SK-N-SH (cell line): ENCODE measurements around the gene DYRK4. TPM values are rescaled to one million over a fixed set of nuclear protein-coding genes. Genes with fewer than 3 reads are reported as not detected.
A peak's percentile ranks its signal among the peaks of the same experiment; 100 is the strongest.

ENCODE experiments used
- CTCF ChIA-PET: fragments of 300-600, 350-600 bp; formaldehyde crosslinking; extraction: SDS; loops from one replicate; lab custom pipeline; 2021; lab: Yijun Ruan, JAX
- POLR2A ChIA-PET: fragments of 350-600 bp; sonication (Branson Sonifier 250); formaldehyde crosslinking; extraction: SDS; loops from one replicate; lab custom pipeline; 2020; ENCODE audit warnings: antibody characterized with exemption, inconsistent platforms; lab: Yijun Ruan, JAX
- DNase-seq: peaks from one replicate; pipeline ENCODE4 v3.0.0; 2012
- H2AFZ ChIP-seq: fragments of 200-600 bp; sonication (generic); 2 replicates; pipeline ENCODE4 v1.8.1; 2016; ENCODE audit warnings: antibody characterized with exemption, mild to moderate bottlenecking, low read depth
- H3F3A ChIP-seq: fragments of 200-600 bp; sonication (generic); replicated peaks from 2 replicates; pipeline ENCODE3; 2016; ENCODE audit warnings: antibody characterized with exemption, mild to moderate bottlenecking; ENCODE audit not compliant: insufficient read depth
- H3K27ac ChIP-seq, 2 experiments: fragments of 200-500 bp in 1 of 2; fragments of 200-600 bp in 1 of 2; sonication (Bioruptor generic) in 1 of 2; sonication (generic), shearing (Covaris generic) in 1 of 2; 2 replicates each; pipeline versions ENCODE4 v1.5.1 to v1.6.1; 2014 to 2016; ENCODE audit warnings: low read depth in 2 of 2, inconsistent platforms in 1 of 2, low read length in 1 of 2, mild to moderate bottlenecking in 1 of 2, mixed read lengths in 1 of 2
- H3K27me3 ChIP-seq: fragments of 200-600 bp; sonication (generic), shearing (Covaris generic); 2 replicates; pipeline ENCODE4 v1.6.1; 2016; ENCODE audit warnings: mixed run types; ENCODE audit not compliant: insufficient read depth
- H3K36me3 ChIP-seq, 2 experiments: fragments of 200-500 bp in 1 of 2; fragments of 200-600 bp in 1 of 2; sonication (Bioruptor generic) in 1 of 2; sonication (generic) in 1 of 2; replicated peaks in 1 of 2; 2 replicates each; pipeline versions ENCODE3 to v1.5.1; 2014 to 2016; ENCODE audit warnings: low read length in 1 of 2, mild to moderate bottlenecking in 1 of 2; ENCODE audit not compliant: insufficient read depth in 2 of 2, control insufficient read depth in 1 of 2
- H3K4me1 ChIP-seq, 2 experiments: fragments of 200-500 bp in 1 of 2; fragments of 200-600 bp in 1 of 2; sonication (Bioruptor generic) in 1 of 2; sonication (generic), shearing (Covaris generic) in 1 of 2; 2 replicates each; pipeline versions ENCODE4 v1.5.1 to v1.6.1; 2014 to 2016; ENCODE audit warnings: low read depth in 1 of 2, low read length in 1 of 2, mixed run types in 1 of 2; ENCODE audit not compliant: insufficient read depth in 2 of 2, control insufficient read depth in 1 of 2
- H3K4me2 ChIP-seq: fragments of 200-600 bp; sonication (generic), shearing (Covaris generic); 2 replicates; pipeline ENCODE4 v1.6.1; 2017; ENCODE audit warnings: mixed run types
- H3K4me3 ChIP-seq, 2 experiments: fragments of 200-500 bp in 1 of 2; fragments of 200-600 bp in 1 of 2; sonication (Bioruptor generic) in 1 of 2; sonication (generic), shearing (Covaris generic) in 1 of 2; 2 replicates each; pipeline versions ENCODE4 v1.5.1 to v1.8.1; 2014 to 2016; ENCODE audit warnings: low read depth in 2 of 2, inconsistent platforms in 1 of 2, low read length in 1 of 2, mild to moderate bottlenecking in 1 of 2, mixed read lengths in 1 of 2, moderate library complexity in 1 of 2
- H3K79me2 ChIP-seq: fragments of 200-600 bp; sonication (generic); 2 replicates; pipeline ENCODE4 v1.8.1; 2017; ENCODE audit warnings: mild to moderate bottlenecking; ENCODE audit not compliant: insufficient read depth
- H3K9ac ChIP-seq: fragments of 200-600 bp; sonication (generic); 2 replicates; pipeline ENCODE4 v1.6.1; 2017; ENCODE audit warnings: mixed run types
- H3K9me2 ChIP-seq: fragments of 200-600 bp; sonication (generic); 2 replicates; pipeline ENCODE4 v1.6.1; 2017; ENCODE audit warnings: mixed run types
- H3K9me3 ChIP-seq: fragments of 200-600 bp; sonication (generic); 2 replicates; pipeline ENCODE4 v1.6.1; 2017; ENCODE audit warnings: mixed run types, mild to moderate bottlenecking, moderate library complexity
- H4K20me1 ChIP-seq: fragments of 200-600 bp; sonication (generic); 2 replicates; pipeline ENCODE4 v1.6.1; 2017; ENCODE audit warnings: mild to moderate bottlenecking, mixed run types; ENCODE audit not compliant: insufficient read depth
- EP300 ChIP-seq, 2 experiments: IDR thresholded peaks; 2 replicates each; pipeline versions ENCODE4 v1.4.0 to v1.6.1; 2012; ENCODE audit warnings: borderline replicate concordance in 1 of 2, low read depth in 1 of 2, low read length in 1 of 2
- EZH2phosphoT487 ChIP-seq: fragments of 200-600 bp; sonication (generic); IDR thresholded peaks from 2 replicates; pipeline ENCODE4 v1.6.1; 2017; ENCODE audit warnings: low read depth, mixed run types, mild to moderate bottlenecking, antibody characterized with exemption, moderate library complexity, borderline replicate concordance
- NRF1 ChIP-seq: IDR thresholded peaks from 2 replicates; pipeline ENCODE4 v1.6.1; 2012; ENCODE audit warnings: low read depth, mild to moderate bottlenecking, low read length
- RAD21 ChIP-seq: IDR thresholded peaks from 2 replicates; pipeline ENCODE4 v1.6.1; 2012; ENCODE audit warnings: mild to moderate bottlenecking, low read length
- RFX5 ChIP-seq: IDR thresholded peaks from 2 replicates; pipeline ENCODE4 v1.6.1; 2012; ENCODE audit warnings: mild to moderate bottlenecking, improper control_type of control experiment, low read length
- RXRA ChIP-seq: IDR thresholded peaks from 2 replicates; pipeline ENCODE4 v1.4.0; 2012; ENCODE audit warnings: low read depth, mild to moderate bottlenecking, borderline replicate concordance
- TCF12 ChIP-seq: IDR thresholded peaks from 2 replicates; pipeline ENCODE4 v1.4.0; 2012
- TEAD4 ChIP-seq: IDR thresholded peaks from 2 replicates; pipeline ENCODE4 v1.4.0; 2012; ENCODE audit warnings: mild to moderate bottlenecking, borderline replicate concordance; ENCODE audit not compliant: insufficient read depth
- YY1 ChIP-seq: IDR thresholded peaks from 2 replicates; pipeline ENCODE4 v1.4.0; 2012; ENCODE audit warnings: low read depth, mild to moderate bottlenecking
- WGBS: methylation state at CpG from one replicate; pipeline ENCODE4 v1.1.6; 2017; ENCODE audit warnings: low lambda C conversion rate; 5-methylcytosine and 5-hydroxymethylcytosine counted together
- polyA plus RNA-seq, 3 experiments: library from polyadenylated mRNA; depleted of rRNA; stranded (reverse); fragments of >200 nt; gene quantifications; 2 replicates each; pipeline ENCODE4 v1.2.3, GENCODE V29; 2012
- TF ChIP-seq, protein P1 (sequence below): IDR thresholded peaks from 2 replicates; pipeline ENCODE4 v1.4.0; 2012; ENCODE audit warnings: low read depth, borderline replicate concordance
- TF ChIP-seq, protein P2 (sequence below): IDR thresholded peaks from 2 replicates; pipeline ENCODE4 v1.4.0; 2012; ENCODE audit warnings: low read depth, borderline replicate concordance

The DYRK4 gene
- polyA plus RNA-seq, 1 of the 3 experiments (the other 2 are of a cell fraction): 38.6 TPM

DNA sequence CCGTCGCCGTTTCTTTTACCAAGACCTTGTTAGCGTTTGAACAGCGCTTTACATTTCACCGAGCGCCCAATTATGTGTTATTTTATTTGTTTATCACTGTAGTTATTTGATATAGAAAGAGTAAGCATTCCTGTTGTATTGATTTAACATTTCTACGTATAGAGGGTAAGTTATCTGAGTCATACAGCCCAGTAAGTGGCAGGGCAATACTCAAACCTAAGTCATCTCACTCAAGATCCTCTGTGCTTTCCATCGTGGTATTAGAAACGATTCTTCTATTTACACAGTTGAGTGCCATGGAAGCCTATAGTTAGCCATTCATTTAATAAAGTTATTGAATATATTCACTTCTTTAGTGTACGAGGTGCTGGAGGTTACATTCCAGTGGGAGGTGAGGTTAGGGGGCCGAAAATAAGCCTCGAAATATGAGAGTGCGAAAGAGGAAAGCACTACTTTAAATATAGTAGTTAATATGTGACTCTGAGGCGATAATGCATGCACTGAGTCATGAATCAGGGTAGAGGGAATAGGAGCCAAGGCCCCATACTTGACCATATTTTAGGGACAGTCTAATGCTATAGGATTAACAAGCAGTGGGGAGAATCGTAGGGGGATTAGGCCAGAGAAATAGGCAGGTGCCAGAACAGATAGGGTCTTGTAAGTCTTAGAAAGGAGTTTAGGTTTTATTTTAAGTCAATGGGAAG, 22.7 kb upstream of the DYRK4 start (continued):
- no peak for TF ChIP-seq TEAD4

DNA sequence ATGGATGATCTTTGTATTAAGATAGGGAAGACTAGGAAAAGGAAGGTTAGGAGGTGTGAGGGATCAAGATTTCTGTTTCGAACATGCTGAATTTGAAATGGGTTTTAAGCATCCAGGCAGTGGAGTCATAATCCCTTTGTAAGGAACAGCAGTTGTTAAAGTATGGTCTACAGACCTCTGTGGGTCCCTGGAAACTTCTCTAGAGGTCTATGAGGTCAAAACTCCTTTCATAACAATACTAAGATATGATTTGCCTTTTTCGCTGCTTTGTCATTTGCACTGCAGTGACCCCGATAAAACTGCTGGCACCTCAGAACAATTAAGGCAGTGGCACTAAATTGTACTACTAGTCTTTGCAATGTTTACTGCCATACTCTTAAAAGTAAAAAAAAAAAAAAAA, 21.8 kb upstream of the DYRK4 start:
- Histone ChIP-seq H3K36me3 (peaks cover 15 to 30% of the 10 kb centered on the region in 2 experiments), H3K27me3 (no peaks in the 10 kb centered on the region), H3K4me1 (peaks cover 6 to 17% of the 10 kb centered on the region in 2 experiments), H3K9ac (peak overlapping the region; percentile 93; the same call in 1 of the 2 replicates), H3F3A (peaks cover 3% of the 10 kb centered on the region), H3K9me2 (no peaks in the 10 kb centered on the region), H3K9me3 (no peaks in the 10 kb centered on the region), H3K4me3 (0 out of 4 replicates have a peak overlapping the region, but pooled peaks of 1 of the 2 experiments have one; percentile 92), H4K20me1 (no peaks in the 10 kb centered on the region), H3K4me2 (peak overlapping the region; percentile 90), H3K79me2 (peaks cover 69% of the 10 kb centered on the region), H3K27ac (no peak overlapping the region), H2AFZ (0 out of 2 replicates have a peak overlapping the region, but pooled peaks have one; percentile 94)
- ChIA-PET CTCF (interaction anchor here (0.7 kb wide), 1 partner anchor 218 kb away, joined by 3 read pairs; no protein-coding TSS in a partner anchor), POLR2A (no interaction called here)
- 59% methylated on average over 3 of the region's 3 CpGs for WGBS
- no peak for DNase-seq
- TF ChIP-seq TEAD4 (no peak), EZH2phosphoT487 (no peak), EP300 (IDR thresholded peaks at IDR 0.05; ENCODE audit: borderline replicate concordance in 1 of 2, low read depth in 1 of 2, low read length in 1 of 2) (no peak), RXRA (no peak), RFX5 (no peak)
- TF ChIP-seq, protein P1, sequence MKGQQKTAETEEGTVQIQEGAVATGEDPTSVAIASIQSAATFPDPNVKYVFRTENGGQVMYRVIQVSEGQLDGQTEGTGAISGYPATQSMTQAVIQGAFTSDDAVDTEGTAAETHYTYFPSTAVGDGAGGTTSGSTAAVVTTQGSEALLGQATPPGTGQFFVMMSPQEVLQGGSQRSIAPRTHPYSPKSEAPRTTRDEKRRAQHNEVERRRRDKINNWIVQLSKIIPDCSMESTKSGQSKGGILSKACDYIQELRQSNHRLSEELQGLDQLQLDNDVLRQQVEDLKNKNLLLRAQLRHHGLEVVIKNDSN: no peak

DNA sequence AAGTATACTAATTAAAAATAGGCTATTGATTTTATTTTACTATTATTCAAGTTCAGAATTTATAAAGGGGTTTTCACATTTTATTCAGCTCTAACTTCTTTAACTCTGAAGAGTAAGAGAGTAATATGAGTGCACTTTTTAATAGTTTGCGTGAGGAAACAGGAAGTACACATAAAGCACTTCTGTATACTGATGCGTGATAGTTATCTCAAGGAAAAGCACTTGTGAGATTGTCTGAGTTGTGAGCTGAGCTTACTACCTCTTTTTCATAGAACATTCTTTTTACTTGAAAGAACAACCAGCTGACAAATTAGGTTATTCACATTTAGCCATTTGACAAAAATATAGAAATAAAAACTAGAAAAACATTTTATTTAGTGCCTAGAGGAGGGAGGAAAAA, 21.4 kb upstream of the DYRK4 start:
- DNase-seq: no peak
- H3K27ac ChIP-seq: no peak overlapping the region
- ChIA-PET POLR2A (no interaction called here), CTCF (interaction anchor here (0.7 kb wide), 1 partner anchor 218 kb away, joined by 3 read pairs; no protein-coding TSS in a partner anchor)
- H3K79me2 ChIP-seq: peaks cover 69% of the 10 kb centered on the region
- H3K4me3 ChIP-seq: no peak overlapping the region
- H3K27me3 ChIP-seq: no peaks in the 10 kb centered on the region
- 97% methylated on average over 2 of the region's 2 CpGs for WGBS
- H3K9me2 ChIP-seq: no peaks in the 10 kb centered on the region
- no peaks in the 10 kb centered on the region for H3K9me3 ChIP-seq
- H3K36me3 ChIP-seq: peaks cover 12 to 31% of the 10 kb centered on the region in 2 experiments
- TF ChIP-seq TCF12 (no peak), RAD21 (no peak), YY1 (no peak), TEAD4 (no peak), NRF1 (no peak)
- TF ChIP-seq, protein P2, sequence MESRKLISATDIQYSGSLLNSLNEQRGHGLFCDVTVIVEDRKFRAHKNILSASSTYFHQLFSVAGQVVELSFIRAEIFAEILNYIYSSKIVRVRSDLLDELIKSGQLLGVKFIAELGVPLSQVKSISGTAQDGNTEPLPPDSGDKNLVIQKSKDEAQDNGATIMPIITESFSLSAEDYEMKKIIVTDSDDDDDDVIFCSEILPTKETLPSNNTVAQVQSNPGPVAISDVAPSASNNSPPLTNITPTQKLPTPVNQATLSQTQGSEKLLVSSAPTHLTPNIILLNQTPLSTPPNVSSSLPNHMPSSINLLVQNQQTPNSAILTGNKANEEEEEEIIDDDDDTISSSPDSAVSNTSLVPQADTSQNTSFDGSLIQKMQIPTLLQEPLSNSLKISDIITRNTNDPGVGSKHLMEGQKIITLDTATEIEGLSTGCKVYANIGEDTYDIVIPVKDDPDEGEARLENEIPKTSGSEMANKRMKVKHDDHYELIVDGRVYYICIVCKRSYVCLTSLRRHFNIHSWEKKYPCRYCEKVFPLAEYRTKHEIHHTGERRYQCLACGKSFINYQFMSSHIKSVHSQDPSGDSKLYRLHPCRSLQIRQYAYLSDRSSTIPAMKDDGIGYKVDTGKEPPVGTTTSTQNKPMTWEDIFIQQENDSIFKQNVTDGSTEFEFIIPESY: no peak
- H4K20me1 ChIP-seq: no peaks in the 10 kb centered on the region
- peaks cover 6 to 17% of the 10 kb centered on the region in 2 experiments for H3K4me1 ChIP-seq
- H3K9ac ChIP-seq: peak overlapping the region; percentile 18; the same call in 1 of the 2 replicates
- H2AFZ ChIP-seq: no peak overlapping the region
- H3F3A ChIP-seq: peaks cover 3% of the 10 kb centered on the region
- H3K4me2 ChIP-seq: no peak overlapping the region
